Cerebellar nuclear complex (tissue), 1 donor: ENCODE data around the gene ERICH3.

Experiments used
- DNase-seq, 2 experiments: peaks; one replicate each; lab custom pipeline; 2025; lab: John Stamatoyannopoulos, UW

The ERICH3 gene

DNA sequence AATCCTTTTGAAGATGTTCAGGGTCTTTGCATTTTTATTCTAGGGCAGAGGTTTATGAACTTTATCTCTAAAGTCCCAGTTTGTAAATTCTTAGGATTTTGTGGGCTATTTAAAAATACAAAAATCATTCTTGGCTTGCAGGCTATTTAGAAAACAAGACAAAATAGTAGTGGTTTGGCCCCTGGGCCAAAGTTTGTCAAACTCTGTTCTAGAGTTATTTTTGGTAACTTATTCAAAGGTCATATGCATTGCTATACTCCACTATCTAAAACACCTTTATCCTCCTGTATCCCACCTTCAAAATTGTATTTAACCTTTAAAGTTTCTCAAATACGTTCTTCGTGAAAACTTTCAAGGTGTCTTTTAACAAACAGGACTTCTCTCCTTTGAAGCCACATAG lies 85.7 kb downstream of the ERICH3 start:
- DNase-seq, result no peak

DNA sequence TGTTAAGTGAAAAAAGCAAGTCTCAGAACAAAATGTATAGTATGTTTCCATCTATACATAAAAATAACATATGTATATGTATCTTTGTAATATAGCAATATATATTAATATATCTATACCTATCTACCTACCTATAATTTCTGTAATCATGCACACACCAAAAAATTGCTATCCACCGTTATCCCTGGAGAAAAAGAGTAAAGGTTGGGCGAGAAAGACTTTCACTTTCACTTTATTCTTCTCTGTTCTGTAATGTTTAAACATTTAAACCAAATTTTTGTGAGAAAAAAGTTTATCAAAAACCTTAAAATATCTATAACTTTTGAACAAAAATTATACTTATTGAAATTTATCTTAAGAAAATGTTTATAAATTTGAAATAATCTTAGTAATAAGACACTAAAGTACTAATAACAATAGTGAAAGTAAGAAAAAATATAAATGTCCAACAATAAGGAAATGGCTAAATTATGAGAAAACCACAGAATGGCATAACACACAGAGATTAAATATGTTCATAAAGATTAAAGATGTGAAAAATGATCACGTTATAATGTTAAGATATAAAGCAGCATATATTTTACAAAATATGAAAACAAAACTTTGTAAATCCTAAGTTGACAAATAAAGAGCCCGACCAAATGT lies 87.2 kb downstream of the ERICH3 start:
- no peak for DNase-seq

DNA sequence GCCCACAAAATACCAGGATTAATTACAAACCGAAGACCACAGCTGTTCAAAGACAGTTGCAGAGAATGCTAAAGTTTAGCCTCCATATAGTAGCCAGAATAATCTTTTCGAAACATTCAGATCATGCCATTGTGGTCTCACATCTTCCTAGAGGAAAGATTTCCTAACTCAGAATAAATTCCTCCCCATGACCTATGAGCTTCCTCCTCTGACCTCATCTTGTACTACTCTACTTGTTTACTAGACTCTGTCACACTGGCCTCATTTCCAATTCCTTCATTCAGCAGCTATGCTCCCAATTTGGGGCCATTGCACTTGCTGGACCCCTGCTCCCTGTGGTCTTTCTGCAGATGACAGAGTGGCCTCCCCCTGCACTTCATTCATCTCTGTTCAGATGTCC lies 89.4 kb downstream of the ERICH3 start:
- DNase-seq, result no peak

DNA sequence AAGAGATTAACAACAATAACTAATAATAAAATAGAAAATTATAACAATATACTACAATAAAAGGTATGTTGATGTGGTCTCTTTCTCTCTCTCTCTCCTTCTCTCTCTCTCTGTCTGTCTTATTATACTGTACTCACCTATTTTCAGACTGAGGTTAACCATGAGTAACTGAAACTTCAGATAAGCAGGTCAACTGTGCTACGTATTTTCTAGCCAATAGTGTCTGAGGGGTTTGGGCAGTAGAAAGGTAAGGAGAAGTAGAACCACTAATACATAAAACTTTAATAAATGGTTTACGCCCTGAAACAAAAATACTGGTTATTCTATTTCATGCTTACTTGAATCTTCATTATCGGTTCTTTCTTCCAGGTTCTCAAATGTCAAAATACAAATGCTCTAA lies 90.2 kb downstream of the ERICH3 start:
- DNase-seq, result no peak

DNA sequence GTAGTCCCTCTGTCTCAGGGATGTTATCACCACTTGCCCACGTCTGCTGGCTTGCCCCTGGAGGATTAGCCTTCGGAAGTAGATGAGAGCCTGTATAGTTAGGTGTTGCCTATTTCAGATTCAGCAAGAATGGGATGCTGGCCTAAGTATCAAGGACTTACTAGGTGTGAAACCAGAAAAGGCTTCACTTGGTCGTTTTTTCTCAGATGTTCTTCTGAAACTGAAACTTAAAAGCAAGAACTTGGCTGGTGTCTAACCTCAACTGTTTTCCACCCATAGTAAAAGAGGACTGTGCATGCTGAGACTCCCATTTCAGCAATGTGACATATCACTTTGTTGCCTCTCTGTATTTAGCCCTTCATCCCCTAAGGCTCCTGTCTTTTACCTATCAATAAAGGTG lies 94.2 kb downstream of the ERICH3 start:
- DNase-seq, result no peak

DNA sequence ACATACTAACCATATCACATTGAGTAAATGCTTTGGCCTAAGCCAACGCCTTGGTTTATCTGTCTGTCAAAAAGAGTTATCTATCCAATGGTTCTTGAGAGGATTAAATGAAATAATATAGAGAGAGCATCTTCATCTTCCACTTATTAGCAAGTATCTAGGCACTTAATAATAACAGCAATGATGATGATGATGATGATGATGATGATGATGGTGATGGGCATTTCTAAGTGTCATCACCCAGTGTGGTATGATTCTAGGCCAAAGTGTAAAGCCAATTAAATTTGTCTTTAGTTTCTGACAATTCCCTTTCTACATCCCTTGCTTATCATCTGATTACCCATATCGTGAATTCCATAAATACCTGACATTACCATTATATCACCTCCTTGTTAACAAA lies 95.5 kb downstream of the ERICH3 start:
- DNase-seq, result no peak

DNA sequence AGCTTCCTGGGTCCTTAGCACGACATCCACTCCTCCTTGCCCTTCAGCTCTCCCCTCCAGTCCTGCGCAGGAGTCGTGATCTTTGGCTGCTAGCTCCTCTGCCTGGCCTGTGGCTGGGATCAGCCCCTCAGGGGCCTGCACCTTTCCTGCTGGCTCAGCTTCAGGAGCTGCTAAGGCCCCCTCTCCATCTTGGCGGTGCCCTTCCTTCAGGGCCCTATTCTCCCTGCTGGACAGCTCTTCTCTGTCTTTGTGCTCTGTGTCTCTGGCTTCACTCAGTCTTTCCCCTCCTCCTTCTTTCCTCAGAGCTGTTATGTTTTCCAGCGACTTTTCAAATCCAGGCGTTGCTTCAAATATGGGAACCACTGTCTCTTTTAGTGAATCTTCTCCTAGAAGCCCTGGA lies 101.7 kb downstream of the ERICH3 start:
- no peak for DNase-seq

DNA sequence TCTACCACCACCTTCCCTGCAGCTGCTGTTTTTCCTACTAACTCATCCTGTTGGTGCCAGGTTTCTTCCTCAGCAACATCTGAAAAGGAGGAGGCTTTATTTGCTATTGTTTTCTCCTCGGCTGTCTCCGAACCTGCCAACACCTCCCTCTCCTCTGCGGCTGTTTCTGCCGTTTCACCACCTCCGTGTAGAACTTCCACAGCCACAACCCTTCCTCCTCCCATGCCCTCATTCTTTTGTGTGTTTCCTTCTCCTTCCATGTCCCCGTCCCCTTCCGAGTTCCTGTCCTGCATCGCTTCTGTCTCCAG lies 102.1 kb downstream of the ERICH3 start:
- DNase-seq, result no peak

DNA sequence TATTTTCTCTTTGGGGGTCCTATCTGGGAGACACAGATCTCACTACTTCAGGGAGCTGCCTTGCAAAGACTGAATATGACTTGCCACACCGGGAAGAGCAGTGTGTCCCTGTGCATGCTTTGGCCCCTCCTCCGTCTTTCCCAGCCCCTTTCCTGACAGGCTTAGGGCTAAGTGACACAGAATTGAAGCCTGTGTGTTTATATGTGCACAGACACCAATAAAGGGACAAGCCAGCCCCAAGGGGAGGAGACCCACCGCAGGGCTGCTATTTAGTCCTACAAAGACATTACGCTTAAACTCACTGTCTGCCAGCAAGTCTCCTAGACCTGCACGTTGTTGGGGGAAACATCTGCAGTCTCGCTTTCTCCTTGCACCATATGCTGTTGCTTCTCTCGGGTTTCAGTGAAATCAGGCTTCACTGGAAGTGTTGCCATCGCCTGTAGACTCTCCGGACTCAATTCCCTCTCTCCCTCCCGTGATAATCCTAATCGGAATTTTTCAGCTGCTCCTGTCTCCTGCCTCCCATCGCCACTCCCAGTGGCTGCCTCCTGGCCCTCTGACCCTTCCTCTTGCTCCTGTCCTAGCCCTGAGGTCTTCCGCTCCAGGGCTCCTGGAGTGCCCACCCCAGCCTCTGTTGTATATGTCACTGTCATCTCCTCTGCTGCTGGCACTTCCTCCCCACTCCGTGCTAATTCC lies 102.6 kb downstream of the ERICH3 start:
- DNase-seq, result no peak

DNA sequence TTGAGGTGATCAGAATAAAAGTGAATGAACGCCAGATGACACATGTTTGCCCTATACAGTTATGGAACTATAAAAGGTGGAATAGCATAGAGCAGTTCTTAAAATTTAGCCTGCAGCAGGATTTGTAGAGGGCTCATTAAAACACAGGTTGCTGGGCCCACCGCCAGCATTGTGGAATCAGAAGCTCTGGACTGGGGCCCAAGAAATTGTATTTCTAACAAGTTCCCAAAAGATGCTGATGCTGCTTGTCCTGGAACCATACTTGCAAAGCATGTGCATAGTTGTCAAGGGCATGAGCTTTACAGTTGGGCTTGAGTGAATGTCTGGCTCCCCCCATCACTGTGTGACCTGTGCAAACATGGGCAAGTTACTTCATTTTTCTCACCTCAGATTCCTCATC lies 123.7 kb downstream of the ERICH3 start:
- no peak for DNase-seq

DNA sequence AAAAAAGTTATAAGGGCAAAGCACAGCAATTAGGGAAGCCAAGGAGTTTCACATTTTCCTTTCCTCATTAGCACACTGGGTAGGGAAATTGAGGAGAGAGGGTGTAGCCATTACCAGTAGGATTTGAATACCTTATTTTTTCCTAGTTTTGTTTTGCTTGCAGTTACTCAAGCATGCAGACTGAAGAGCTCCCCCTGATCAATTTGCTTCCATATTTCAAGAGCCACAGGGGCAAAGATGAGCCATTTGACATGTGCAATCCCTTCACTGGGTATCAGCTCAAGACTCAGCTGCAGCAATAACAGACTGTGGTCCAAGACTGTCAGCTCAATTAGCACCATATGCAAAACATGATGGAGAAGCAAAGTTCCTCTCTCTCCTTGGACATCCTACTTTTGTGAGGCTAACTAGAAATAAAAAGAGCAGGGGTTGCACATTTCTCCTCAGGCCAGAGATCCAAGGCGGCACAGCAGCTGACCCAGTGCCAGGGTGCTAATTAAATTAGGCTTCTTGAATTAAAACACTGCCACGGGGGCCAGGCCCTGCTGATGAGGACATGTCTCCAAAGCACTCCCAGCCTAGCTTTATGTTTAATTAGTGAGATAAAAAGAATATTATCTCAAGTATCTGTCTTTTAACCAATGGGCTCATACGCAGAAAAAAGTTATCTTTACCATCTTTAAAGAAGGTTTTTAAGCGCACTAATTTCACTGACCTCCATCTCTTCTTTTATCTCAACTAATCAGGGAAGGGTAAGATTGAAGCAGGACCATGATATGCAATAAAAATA lies 124.4 kb downstream of the ERICH3 start:
- DNase-seq, result no peak

DNA sequence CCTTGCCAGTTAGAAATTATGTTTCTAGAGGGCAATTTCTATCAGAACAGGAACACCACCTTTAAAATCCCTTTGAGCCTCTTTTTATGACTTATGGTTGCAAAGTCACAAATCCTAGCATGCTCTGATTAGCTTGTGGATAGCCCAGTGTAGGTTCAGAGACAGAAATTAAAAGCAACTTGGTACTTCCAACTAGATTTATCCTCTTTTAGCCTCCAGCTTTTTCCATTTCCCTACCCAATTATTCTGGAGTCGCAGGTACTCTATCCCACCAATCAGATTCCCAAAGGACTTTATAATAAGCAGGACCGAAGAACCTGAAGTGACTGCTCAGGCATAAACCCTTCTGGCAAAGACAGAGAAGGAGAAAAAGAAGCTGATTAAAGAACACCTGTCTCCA lies 127.8 kb downstream of the ERICH3 start:
- no peak for DNase-seq

DNA sequence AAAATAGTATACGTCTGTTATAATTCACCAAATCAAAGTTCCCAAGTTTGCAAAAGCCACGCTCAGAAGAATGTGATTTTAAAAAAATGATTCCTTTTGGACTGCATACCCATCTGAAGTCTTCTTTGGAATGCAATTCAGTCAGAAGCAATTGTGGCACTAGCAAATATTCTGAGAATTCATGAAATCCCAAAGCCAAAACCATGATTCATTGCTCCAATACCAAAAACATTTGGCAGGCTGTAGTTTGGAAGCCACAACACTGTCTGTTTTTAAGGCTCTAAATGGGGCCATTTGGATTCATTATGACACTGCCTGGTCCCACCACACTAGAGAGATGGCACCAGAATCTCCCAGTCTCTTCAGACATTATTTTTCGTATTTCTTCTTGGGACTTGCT lies 139.4 kb downstream of the ERICH3 start:
- DNase-seq, result no peak

DNA sequence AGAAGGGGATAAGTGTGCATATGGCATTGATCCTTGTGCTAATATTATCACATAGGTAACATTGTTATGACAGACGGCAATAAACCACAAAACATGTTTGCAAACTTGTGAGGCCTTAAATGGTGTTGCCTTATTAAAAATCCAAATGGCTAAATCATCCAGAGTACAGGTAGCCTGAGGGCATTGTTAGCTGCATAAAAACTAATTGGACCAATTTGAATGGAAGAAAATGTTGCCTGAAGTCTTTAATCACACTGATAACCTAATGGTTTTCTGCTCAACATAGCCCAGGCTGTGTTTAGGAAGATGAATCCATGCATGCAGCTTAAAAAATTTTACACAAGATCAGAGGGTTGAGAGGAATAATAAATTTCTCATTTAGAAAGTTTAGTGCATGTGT lies 141.8 kb downstream of the ERICH3 start:
- no peak for DNase-seq

DNA sequence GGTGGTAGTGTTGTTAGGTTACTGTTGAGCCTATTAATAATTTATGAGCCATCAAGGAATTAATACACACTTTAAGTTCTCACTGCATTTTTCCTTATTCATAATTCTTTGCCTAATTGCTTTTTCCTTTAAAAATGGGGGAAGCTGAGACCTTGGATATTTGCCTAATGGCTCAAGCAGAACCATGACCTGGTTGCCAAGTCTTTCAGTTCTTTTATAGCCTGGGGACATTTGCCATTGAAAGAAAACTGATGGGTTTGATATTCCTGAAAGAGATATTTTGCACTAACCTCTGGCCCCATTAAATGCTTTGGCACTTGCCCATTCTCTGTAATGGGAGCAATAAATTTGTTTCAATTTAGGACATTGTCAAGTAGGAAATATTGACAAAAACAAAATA lies 142.7 kb downstream of the ERICH3 start:
- DNase-seq, result no peak

DNA sequence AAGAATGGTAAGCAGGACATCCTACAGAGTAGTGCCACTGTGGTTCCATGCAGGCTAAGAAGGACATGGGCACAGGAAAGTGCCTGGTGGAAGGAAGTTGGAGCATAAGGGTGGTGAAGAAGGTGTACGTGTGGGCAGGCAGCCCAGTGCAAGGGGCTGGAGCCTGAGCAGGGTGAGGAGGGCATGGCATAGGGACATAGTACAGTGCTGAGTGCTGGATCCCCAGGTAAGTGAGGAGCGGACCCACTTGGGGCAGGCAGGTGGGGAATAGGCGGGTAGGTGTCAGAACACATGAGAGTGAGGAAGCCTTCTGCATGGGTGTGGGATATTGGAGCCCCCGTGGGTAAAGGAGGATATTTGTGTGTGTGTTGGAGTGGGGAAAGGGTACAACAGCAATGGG lies 145.5 kb downstream of the ERICH3 start:
- DNase-seq, result no peak

DNA sequence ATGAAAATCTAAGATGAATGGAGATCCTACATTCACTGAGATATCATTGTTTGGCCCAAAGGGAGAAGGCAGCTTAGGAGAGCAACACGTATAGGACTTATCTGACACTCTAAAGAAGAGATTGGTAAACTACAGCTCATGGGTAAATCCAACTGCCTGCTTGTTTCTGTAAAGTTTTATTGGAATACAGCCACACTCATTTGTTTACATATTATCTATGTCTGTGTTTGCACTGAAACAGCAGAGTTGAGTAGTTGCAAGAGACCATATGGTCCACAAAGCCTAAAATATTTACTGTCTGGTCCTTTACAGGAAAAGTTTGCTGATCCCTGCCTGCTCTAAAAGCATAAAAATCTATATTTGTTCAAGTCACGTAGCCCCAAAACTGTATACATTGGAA lies 146.9 kb downstream of the ERICH3 start:
- no peak for DNase-seq

DNA sequence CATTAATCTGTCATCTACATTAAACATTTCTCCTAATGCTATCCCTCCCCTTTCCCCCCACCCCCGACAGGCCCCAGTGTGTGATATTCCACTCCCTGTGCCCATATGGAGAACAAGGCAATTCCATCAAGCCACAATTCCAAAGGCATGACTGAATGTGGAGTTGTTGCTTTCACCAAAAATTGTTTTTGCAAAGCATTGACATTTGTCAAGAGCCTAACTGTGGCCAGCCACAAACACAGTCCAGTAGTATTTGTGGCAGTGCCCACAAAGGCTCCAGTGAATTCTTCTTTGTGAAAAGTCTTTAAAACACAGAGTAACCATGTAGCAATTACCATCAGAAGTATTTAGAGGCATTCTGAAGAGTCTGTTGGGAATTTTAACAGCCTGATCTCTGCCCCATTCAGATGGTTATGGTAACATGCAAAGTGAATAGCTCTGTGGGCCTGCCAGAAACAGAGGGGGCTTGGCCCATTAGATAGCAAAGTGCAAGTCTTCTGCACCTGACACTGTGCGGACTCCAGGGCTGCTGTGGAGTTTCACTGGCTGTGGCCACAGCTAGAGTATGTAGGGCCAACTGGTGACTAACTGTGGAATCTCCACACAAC lies 149.6 kb downstream of the ERICH3 start:
- no peak for DNase-seq

DNA sequence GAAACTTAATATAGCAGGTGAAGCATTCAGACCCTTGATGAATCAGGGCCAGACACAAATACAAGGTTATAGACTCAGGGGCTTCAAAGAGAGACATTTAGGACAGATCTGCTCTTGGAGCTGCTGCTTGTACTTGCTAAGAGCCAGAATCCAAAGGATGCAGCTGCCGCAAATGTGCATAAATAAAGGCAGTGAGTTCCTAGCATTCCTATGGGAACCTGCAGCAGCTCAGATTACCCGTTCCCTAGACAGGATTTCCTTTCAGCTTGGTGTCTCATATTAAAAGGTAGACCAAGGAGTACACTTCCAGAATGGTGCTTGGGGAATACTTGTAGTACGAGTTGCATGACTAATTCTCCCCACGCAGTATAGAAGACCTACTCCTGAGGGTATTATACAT lies 151.4 kb downstream of the ERICH3 start:
- no peak for DNase-seq
